Measurements from ENCODE around the gene IFT43.
"Not testable (repeated sequence)": the region's sequence is repeated elsewhere in the genome, so short reads cannot be mapped to it uniquely, and the experiment has no call there.

The IFT43 gene

GRCh38 chr14:75987201-75987970, 1.8 kb downstream of the IFT43 start:
- no peak overlapping the region for H3K4me3 Mint-ChIP-seq
- DNase-seq = no peak
- H3K27ac Mint-ChIP-seq = no peak overlapping the region
- peaks cover 15% of the 10 kb centered on the region for H3K4me1 Mint-ChIP-seq
- H3K36me3 Mint-ChIP-seq = no peaks in the 10 kb centered on the region
- H3K9me3 Mint-ChIP-seq = no peaks in the 10 kb centered on the region
- peaks cover 17% of the 10 kb centered on the region for H3K27me3 Mint-ChIP-seq
- CTCF ChIA-PET = interaction anchor here (1.4 kb wide), 1 partner anchor 8 kb away, joined by 6 read pairs; no protein-coding TSS in a partner anchor

GRCh38 chr14:75989134-75989533, 3.6 kb downstream of the IFT43 start:
- H3K4me3 Mint-ChIP-seq = no peak overlapping the region
- no peaks in the 10 kb centered on the region for H3K9me3 Mint-ChIP-seq
- H3K27me3 Mint-ChIP-seq = peaks cover under 1% of the 10 kb centered on the region
- no peak for DNase-seq
- CTCF ChIA-PET = no interaction called here
- H3K27ac Mint-ChIP-seq = no peak overlapping the region
- H3K4me1 Mint-ChIP-seq = peaks cover 13% of the 10 kb centered on the region
- no peaks in the 10 kb centered on the region for H3K36me3 Mint-ChIP-seq

GRCh38 chr14:75990297-75990696, 4.7 kb downstream of the IFT43 start:
- Mint-ChIP-seq H3K4me1 (peaks cover 11% of the 10 kb centered on the region), H3K36me3 (no peaks in the 10 kb centered on the region), H3K9me3 (no peaks in the 10 kb centered on the region), H3K27ac (no peak overlapping the region), H3K4me3 (no peak overlapping the region), H3K27me3 (no peaks in the 10 kb centered on the region)
- CTCF ChIA-PET = interaction anchor here (1.1 kb wide), 1 partner anchor 337 kb away, joined by 3 read pairs; no protein-coding TSS in a partner anchor
- no peak for DNase-seq

- Mint-ChIP-seq H3K36me3 (no peaks in the 10 kb centered on the region), H3K4me3 (no peak overlapping the region), H3K27me3 (no peaks in the 10 kb centered on the region), H3K4me1 (no peaks in the 10 kb centered on the region), H3K27ac (no peak overlapping the region), H3K9me3 (no peaks in the 10 kb centered on the region)
- DNase-seq = no peak
- CTCF ChIA-PET = no interaction called here
Observed at GRCh38 chr14:75991753-75992152, 6.2 kb downstream of the IFT43 start.

GRCh38 chr14:75993567-75994041, 8.0 kb downstream of the IFT43 start:
- H3K4me3 Mint-ChIP-seq = no peak overlapping the region
- H3K9me3 Mint-ChIP-seq = no peaks in the 10 kb centered on the region
- H3K36me3 Mint-ChIP-seq = no peaks in the 10 kb centered on the region
- no peak overlapping the region for H3K27ac Mint-ChIP-seq
- CTCF ChIA-PET = interaction anchor here (0.8 to 1.6 kb wide), 2 partner anchors 282 to 394 kb away, joined by 3 to 4 read pairs; no protein-coding TSS in a partner anchor
- H3K4me1 Mint-ChIP-seq = no peaks in the 10 kb centered on the region
- H3K27me3 Mint-ChIP-seq = no peaks in the 10 kb centered on the region
- DNase-seq = no peak

GRCh38 chr14:75995372-75996041, 9.9 kb downstream of the IFT43 start:
- Mint-ChIP-seq H3K27me3 (no peaks in the 10 kb centered on the region), H3K4me1 (no peaks in the 10 kb centered on the region), H3K27ac (no peak overlapping the region), H3K9me3 (no peaks in the 10 kb centered on the region), H3K4me3 (no peak overlapping the region), H3K36me3 (no peaks in the 10 kb centered on the region)
- CTCF ChIA-PET = interaction anchor here (1.5 to 1.6 kb wide), 2 partner anchors 13 to 392 kb away, joined by 3 to 4 read pairs; no protein-coding TSS in a partner anchor
- no peak for DNase-seq

GRCh38 chr14:75996488-75996887, 10.9 kb downstream of the IFT43 start:
- CTCF ChIA-PET = no interaction called here
- DNase-seq = no peak
- H3K9me3 Mint-ChIP-seq = no peaks in the 10 kb centered on the region
- no peak overlapping the region for H3K4me3 Mint-ChIP-seq
- H3K4me1 Mint-ChIP-seq = no peaks in the 10 kb centered on the region
- H3K27me3 Mint-ChIP-seq = no peaks in the 10 kb centered on the region
- H3K36me3 Mint-ChIP-seq = no peaks in the 10 kb centered on the region
- H3K27ac Mint-ChIP-seq = no peak overlapping the region

GRCh38 chr14:75999511-76000190, 14.1 kb downstream of the IFT43 start:
- Mint-ChIP-seq H3K4me3 (no peak overlapping the region), H3K4me1 (no peaks in the 10 kb centered on the region), H3K27ac (no peak overlapping the region), H3K36me3 (no peaks in the 10 kb centered on the region), H3K27me3 (no peaks in the 10 kb centered on the region), H3K9me3 (peaks cover 4% of the 10 kb centered on the region)
- no peak for DNase-seq
- CTCF ChIA-PET = no interaction called here

GRCh38 chr14:76002383-76002782, 16.8 kb downstream of the IFT43 start:
- Mint-ChIP-seq H3K27me3 (no peaks in the 10 kb centered on the region), H3K9me3 (peaks cover 6% of the 10 kb centered on the region), H3K4me3 (no peak overlapping the region), H3K36me3 (peaks cover 5% of the 10 kb centered on the region), H3K4me1 (no peaks in the 10 kb centered on the region), H3K27ac (no peak overlapping the region)
- CTCF ChIA-PET = no interaction called here
- DNase-seq = no peak

- CTCF ChIA-PET = no interaction called here
- Mint-ChIP-seq H3K27ac (no peak overlapping the region), H3K27me3 (no peaks in the 10 kb centered on the region), H3K9me3 (peaks cover 6% of the 10 kb centered on the region), H3K36me3 (peaks cover 5% of the 10 kb centered on the region), H3K4me3 (no peak overlapping the region), H3K4me1 (no peaks in the 10 kb centered on the region)
- no peak for DNase-seq
Observed at GRCh38 chr14:76006253-76006652, 20.7 kb downstream of the IFT43 start.

GRCh38 chr14:76007379-76007778, 21.8 kb downstream of the IFT43 start:
- DNase-seq = no peak
- Mint-ChIP-seq H3K4me3 (no peak overlapping the region), H3K27ac (no peak overlapping the region), H3K9me3 (peaks cover 6% of the 10 kb centered on the region), H3K27me3 (no peaks in the 10 kb centered on the region), H3K36me3 (peaks cover 5% of the 10 kb centered on the region), H3K4me1 (no peaks in the 10 kb centered on the region)
- CTCF ChIA-PET = no interaction called here

- Mint-ChIP-seq H3K4me3 (no peak overlapping the region), H3K4me1 (no peaks in the 10 kb centered on the region), H3K27me3 (no peaks in the 10 kb centered on the region), H3K27ac (no peak overlapping the region), H3K9me3 (peaks cover 6% of the 10 kb centered on the region), H3K36me3 (peaks cover 5% of the 10 kb centered on the region)
- DNase-seq = no peak
- CTCF ChIA-PET = no interaction called here
Observed at GRCh38 chr14:76007852-76008251, 22.3 kb downstream of the IFT43 start.

- CTCF ChIA-PET = interaction anchor here (0.7 kb wide), 1 partner anchor 301 kb away, joined by 3 read pairs; no protein-coding TSS in a partner anchor
Observed at GRCh38 chr14:76009627-76010026, 24.1 kb downstream of the IFT43 start.

GRCh38 chr14:76011930-76012329, 26.4 kb downstream of the IFT43 start:
- Mint-ChIP-seq H3K36me3 (peaks cover 2% of the 10 kb centered on the region), H3K4me1 (no peaks in the 10 kb centered on the region), H3K27ac (no peak overlapping the region), H3K9me3 (no peaks in the 10 kb centered on the region), H3K4me3 (no peak overlapping the region), H3K27me3 (no peaks in the 10 kb centered on the region)
- no peak for DNase-seq
- CTCF ChIA-PET = no interaction called here

More at GRCh38 chr14:76009627-76010026, 24.1 kb downstream of the IFT43 start:
- not testable (repeated sequence) for H3K27me3 Mint-ChIP-seq, H3K4me1 Mint-ChIP-seq, H3K9me3 Mint-ChIP-seq, DNase-seq, H3K36me3 Mint-ChIP-seq, H3K4me3 Mint-ChIP-seq, H3K27ac Mint-ChIP-seq

Data from activated naive CD4-positive, alpha-beta T cell treated with anti-CD3 and anti-CD28 coated beads, Interleukin-2, amount 10 ng/mL, durations not matched to agents 7 days and 5 days (primary cell).